ENCODE measurements around the gene DERL3.
"Not testable (repeated sequence)": the region's sequence is repeated elsewhere in the genome, so short reads cannot be mapped to it uniquely, and the experiment has no call there.

Gene DERL3

DNA sequence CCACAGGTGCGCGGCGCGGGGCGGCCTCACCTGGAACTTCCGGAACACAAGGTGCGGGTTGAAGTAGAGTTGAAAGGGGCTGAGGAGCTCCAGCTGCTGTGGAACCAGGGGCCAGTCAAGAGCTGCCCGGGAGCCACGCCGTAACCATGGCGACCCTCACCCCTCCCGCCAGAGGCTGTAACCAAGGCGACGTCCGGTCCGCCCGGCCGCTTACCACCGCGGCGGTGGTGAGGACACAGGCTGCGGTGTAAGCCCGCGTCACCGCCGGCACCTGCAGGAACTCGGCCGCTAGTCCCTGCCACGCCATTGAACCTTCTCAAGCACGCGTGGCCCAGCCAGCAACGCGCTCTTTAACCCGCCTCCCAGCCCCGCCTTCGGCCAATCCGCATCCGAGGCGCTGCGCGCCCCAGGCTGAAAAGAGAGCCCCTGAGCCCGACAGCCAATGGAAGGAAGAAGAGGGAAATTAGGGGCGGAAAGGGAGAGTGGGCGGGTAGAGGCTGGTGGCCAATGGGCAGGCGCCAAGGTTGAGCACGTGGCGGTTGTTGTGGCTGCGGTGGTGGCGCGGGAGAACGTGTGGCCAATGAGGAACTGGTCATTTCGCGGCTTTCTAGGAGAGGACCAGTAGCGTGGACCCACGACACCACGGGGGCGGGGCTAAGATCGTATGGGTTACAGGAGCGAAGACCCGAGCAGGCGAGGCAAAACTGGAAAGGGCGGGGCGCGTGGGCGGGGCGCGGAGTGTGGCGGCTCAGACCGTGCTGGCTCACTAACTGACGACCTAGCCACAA is at the start of gene DERL3:
DERL3 (minus strand) TSS at position 326 of the 788 bp plus-strand sequence; CDS start at position 307, 19 bp downstream.
- DNase-seq: peak; percentile 60

DNA sequence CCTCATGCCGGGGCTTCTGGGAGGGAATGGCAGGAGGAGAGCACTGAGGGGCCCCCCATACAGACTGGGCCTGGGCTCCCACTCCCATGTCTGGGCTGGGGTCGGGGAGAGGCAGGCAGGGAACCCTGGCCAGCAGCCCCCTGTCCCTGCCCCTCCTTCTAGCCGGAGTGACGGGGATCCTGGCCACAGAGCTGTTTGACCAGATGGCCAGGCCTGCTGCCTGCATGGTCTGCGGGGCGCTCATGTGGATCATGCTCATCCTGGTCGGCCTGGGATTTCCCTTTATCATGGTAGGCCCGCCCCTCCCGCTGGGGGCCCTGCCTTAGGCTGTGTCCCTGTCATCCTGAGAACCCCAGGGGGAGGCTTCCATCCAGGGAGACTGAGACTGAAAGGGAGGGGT is 45.3 kb upstream of the DERL3 start:
- no peak for DNase-seq

GRCh38 chr22:23883658-23884057 is 44.9 kb upstream of the DERL3 start:
- DNase-seq: no peak

GRCh38 chr22:23882370-23882769 is 43.6 kb upstream of the DERL3 start:
- no peak for DNase-seq

DNA sequence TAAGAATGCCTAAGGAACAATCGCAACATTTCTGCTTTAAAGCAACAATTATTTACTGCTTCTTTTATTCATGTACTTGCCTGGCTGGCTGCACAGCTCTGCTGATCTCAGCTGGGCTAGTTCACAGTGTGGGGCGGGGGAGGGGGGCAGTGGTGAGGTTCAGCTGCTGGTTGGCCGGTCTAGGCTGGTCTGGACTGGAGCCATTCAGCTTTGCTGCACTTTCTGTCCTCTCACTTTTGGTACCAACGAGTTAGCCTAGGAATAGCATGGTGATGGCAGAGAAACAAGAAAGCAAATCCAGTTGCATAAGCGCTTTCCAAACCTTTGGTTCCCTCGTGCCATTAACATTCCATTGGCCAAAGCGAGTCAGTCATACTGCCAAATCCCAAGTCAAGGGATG is 39.4 kb upstream of the DERL3 start:
- DNase-seq: no peak

DNA sequence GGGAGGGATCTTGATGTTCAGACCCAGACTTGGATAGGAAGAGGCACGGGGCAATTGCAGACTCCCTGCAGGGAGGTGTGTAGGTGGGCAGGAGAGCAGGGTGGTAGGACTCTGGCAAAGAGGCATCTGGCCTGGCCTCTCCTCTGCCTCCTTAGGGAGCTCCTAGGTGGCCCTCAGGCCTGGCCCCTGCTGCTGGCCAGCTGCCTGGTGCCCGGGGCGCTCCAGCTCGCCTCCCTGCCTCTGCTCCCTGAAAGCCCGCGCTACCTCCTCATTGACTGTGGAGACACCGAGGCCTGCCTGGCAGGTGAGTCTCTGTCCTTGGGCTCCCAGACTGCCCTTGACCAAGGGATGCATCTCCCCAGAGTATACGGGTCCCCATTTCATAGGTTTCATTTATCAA is 38.8 kb upstream of the DERL3 start:
- no peak for DNase-seq

DNA sequence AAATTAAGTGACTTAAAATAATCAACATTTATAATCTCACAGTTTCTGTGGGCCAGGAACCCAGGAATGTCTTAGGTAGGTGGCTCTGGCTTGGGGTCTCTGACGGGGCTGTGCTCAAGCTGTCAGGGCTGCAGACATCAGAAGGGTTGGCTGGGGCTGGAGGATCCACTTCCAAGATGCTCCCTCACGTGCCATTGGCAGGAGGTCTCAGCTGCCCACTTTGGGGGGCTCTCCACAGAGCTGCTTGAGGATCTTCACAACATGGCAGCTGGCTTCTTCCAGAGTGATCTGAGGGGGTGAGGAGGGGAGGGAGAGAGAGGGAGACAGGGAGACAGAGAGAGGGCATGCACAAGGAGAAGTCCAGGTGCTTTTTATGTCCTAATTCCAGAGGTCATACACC is 37.0 kb upstream of the DERL3 start:
- DNase-seq: no peak

- no peak for DNase-seq
These were observed 36.1 kb upstream of the DERL3 start for GRCh38 chr22:23874871-23875270.

DNA sequence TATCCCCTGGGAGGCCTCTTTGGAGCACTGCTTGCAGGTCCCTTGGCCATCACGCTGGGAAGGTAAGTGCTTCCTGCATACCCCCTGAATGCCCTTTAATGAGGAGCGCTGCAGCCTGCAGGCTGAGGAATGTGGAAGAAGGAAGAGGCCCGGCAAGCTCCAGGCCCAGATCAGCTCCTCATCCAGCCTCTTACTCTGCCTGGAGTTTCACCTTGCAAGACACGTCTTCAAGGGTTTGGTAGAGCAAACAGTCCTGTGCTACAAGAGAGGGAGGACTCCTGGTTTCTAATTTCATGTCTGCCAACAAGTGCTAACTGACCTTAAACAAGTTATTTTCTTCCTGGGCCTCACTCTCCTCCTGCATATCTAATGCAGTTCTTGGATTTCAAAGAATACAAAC is 29.8 kb upstream of the DERL3 start:
- no peak for DNase-seq

DNA sequence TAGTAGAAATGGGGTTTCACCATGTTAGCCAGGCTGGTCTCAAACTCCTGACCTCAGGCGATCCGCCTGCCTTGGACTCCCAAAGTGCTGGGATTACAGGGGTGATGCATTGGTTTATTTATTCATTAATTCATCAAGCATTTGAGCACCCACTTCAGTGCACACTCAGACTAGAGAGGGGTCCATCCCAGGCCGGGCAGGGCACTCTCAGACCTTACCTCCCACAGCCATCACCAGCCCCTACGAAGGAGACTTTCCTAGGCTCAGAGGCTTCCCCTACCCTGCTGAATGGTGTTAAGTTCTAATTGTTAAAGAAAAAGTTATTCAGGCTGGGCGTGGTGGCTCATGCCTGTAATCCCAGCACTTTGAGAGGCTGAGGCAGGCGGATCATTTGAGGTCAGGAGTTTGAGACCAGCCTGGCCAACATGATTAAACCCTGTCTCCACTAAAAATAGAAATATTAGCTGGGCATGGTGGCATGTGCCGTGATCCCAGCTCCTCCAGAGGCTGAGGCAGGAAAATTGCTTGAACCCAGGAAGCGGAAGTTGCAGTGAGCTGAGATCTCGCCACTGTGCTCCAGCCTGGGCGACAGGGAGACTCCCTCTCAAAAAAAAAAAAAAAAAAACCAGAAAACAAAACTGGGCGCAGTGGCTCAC is 25.8 kb upstream of the DERL3 start:
- not testable (repeated sequence) for DNase-seq

GRCh38 chr22:23862103-23862502 is 23.3 kb upstream of the DERL3 start:
- peak; percentile 26 for DNase-seq

GRCh38 chr22:23860187-23860586 is 21.4 kb upstream of the DERL3 start:
- not testable (repeated sequence) for DNase-seq

GRCh38 chr22:23859201-23859600 is 20.4 kb upstream of the DERL3 start:
- DNase-seq: no peak

DNA sequence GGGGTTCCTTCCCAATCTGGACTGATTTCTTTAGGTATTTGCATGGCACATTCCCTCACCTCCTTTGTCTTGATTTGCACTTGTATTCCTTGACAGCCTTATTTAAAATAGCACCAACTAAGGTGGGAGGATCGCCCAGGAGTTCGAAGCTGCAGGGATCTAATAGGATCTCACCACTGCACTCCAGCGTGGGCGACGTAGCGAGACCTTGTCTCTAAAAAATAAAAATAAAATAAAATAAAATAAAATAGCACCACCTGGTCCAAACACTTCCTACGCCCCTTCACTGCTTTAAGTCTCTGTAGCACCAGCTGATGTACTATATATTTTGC is 19.6 kb upstream of the DERL3 start:
- DNase-seq: no peak

DNA sequence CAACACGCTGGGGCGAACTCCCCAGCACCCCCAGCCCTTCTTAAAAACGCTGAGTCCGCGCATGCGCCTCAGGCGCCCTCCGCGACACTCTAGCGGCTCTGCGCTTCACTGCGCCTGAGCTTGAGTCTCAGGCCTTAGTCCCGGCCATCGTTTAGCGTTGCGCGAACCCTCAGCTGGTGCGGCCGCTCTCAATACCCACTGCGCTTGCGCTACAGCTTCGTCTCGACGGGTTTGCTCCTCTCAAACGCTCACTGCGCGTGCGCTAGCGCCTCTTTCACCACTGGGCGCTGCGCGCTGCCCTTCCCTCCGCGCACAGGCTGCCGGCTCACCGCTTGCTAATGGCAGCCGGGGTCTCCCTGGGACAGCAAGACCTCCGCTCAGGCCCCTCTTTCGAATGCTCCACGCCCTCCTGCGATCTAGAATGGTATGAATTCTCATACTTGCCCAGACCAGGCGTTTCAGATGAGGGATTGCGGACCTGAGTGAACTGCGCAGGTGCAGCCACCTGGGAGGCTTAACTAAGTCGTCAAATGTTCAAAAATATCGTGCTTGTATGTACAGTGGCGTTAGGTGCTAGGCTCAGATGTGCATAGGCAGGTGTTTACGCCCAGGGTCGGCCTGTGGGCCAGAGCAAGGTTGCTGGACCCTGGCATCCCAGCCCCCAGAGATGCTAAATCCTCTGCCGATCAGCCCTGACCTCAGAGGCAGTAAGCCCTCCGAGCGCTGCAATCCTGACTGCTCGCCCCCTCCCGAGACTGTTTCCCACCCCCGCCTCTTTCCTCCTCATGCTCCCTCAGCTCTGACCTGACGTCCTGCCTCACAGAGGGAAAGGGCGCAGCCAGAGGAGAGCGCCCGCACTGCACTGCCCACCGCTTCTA is 19.0 kb upstream of the DERL3 start, which contains the start of gene SLC2A11:
SLC2A11 (plus strand) TSS at position 270 of the 878 bp plus-strand sequence; CDS start at position 395, 125 bp downstream.
- DNase-seq: peak; percentile 89

- no peak for DNase-seq
These were observed 18.2 kb upstream of the DERL3 start for GRCh38 chr22:23856721-23857605.

GRCh38 chr22:23850136-23850611 is 11.4 kb upstream of the DERL3 start:
- DNase-seq: no peak

DNA sequence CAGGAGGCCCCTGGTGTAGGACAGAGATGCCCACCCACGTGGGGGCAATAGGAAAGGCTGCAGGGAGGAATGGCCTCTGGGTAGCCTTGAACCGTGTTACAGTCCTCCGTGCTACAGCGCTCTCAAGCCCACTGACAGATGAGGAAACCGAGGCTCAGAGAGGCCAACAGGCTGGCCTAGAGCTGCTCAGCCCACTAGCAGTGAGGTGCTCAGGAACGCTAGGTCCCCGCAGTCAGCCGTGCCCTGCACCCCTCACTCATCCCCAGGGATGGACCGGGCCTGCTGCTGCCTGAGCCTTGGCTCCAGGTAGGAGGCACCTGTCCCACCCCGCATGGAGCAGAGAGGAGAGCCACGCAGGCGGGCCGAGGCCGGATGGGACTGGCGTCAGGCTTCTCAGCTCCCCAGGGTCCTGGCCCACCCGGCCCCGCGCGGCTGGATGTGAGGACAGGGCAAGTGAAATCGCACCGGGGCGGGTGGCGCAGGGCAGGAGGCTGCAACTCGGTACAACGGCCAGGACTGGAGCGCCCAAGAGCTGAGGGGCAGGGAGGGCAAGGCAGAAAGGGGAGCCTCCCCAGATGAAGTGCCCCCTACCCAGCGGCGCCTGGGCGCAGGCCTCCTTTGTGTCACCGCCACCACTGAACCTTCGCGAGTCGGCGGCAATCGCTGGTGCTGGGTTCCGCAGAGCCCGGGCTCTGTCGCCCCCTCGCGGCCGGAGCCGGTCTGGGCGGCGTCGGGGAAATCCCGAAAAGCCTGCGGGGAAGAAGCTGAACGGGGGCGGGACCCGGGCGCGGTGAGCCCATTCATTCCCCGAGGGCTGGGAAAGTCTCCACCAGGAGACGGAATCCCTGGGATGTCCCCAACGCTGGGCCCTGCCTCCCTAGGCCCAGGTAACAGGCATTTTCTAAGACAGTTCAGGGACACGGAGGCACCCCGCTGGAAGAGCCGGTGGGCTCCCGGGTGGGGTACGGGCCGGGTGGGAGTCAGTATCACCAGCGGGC is 10.5 kb upstream of the DERL3 start:
- no peak for DNase-seq

DNA sequence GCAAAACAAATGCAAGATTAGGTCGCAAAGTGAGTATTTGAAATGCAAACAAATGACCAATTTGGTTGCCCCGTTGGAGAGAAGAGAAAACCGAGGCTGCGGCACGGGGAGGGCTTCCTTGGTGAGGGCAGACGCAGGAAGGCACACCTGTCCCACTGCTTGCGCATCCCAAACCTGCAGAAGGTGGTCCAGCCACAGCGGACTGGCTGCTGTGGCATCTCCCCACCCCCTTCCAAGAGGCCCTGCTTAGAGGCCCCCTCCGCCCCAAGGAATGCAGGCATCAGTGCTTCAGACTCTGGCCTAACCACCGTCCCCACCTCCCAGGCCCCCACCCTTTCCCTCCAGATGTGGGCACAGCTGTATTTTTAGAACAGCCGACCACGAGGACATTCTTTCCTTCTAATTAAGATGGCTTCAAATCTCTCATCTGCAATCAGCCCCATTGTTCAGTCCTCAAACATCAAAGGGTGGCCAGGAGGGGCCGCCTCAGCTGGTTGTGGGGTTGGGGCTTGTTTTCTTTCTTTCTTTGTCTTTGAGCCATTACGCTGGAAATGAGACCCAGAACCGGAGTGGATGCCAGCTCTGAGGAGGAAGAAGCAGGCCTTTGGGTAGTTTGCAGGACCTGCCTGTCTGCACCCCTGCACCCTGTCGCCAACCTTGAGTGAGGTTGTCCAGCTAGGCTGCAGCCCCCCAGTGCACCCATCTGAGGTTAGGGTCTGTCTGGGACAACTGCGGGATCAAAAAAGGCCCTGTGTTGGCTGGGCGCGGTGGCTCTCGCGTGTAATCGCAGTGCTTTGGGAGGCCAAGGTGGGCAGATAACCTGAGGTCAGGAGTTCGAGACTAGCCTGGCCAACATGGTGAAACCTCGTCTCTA is 9.4 kb upstream of the DERL3 start:
- no peak for DNase-seq

All from NCI-H524 treated with DMSO at 0.1 percent for 48 hours (cell line).